ENCODE data around the gene TLE4.

DNA sequence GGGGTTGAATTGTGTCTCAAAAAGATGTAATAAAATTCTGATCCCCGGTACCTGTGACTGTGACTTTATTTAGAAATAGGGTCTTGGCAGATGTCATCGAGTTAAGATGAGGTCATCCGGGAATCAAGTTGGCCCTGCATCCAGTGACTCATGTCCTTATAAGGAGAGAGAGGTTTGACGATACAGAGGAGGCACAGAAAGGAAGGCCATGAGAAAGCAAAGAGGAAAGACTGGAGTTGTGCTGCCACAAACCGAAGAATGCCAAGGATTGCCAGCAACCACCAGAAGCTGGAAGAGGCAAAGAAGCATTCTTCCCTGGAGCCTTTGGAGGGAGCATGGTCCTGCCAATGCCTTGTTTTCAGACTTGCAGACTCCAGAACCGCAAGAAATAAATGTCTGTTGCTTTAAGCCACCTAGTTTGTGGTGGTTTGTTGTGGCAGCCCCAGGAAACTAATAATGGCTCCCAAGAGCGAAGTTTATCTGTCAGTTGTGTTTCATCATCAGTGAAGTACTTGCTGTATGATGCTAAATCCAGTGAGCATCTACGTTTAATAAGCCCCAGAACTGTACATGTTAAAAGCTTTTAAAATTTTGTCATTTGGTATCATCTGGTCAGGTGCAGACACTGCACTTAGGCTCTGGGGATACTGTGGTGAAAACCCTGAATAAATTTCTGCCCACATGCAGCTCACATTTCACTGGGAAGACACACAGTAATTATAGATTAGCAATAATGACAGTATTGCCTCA lies 114.8 kb downstream of the TLE4 start:
- TF ChIP-seq, protein P1, sequence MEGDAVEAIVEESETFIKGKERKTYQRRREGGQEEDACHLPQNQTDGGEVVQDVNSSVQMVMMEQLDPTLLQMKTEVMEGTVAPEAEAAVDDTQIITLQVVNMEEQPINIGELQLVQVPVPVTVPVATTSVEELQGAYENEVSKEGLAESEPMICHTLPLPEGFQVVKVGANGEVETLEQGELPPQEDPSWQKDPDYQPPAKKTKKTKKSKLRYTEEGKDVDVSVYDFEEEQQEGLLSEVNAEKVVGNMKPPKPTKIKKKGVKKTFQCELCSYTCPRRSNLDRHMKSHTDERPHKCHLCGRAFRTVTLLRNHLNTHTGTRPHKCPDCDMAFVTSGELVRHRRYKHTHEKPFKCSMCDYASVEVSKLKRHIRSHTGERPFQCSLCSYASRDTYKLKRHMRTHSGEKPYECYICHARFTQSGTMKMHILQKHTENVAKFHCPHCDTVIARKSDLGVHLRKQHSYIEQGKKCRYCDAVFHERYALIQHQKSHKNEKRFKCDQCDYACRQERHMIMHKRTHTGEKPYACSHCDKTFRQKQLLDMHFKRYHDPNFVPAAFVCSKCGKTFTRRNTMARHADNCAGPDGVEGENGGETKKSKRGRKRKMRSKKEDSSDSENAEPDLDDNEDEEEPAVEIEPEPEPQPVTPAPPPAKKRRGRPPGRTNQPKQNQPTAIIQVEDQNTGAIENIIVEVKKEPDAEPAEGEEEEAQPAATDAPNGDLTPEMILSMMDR (IDR thresholded peaks at IDR 0.05) = peak in 1 of 3 donors; percentile 25
- TF ChIP-seq POLR2AphosphoS5 (IDR thresholded peaks at IDR 0.05) = peak; percentile 46 to 70 (median 47)
- no peak for TF ChIP-seq POLR2A (IDR thresholded peaks at IDR 0.05)

Measured in breast epithelium (tissue), 3 donors.